HG03342 (cell line): ENCODE measurements around the gene RSKR.
"Not testable (repeated sequence)": the region's sequence is repeated elsewhere in the genome, so short reads cannot be mapped to it uniquely, and the experiment has no call there.

Experiments
- ATAC-seq: cut with Tn5 transposase; IDR thresholded peaks from one replicate; pipeline ENCODE4 v1.9.1; 2021; ENCODE audit warnings: mild to moderate bottlenecking, moderate library complexity; ENCODE audit not compliant: unreplicated experiment

The RSKR gene

DNA sequence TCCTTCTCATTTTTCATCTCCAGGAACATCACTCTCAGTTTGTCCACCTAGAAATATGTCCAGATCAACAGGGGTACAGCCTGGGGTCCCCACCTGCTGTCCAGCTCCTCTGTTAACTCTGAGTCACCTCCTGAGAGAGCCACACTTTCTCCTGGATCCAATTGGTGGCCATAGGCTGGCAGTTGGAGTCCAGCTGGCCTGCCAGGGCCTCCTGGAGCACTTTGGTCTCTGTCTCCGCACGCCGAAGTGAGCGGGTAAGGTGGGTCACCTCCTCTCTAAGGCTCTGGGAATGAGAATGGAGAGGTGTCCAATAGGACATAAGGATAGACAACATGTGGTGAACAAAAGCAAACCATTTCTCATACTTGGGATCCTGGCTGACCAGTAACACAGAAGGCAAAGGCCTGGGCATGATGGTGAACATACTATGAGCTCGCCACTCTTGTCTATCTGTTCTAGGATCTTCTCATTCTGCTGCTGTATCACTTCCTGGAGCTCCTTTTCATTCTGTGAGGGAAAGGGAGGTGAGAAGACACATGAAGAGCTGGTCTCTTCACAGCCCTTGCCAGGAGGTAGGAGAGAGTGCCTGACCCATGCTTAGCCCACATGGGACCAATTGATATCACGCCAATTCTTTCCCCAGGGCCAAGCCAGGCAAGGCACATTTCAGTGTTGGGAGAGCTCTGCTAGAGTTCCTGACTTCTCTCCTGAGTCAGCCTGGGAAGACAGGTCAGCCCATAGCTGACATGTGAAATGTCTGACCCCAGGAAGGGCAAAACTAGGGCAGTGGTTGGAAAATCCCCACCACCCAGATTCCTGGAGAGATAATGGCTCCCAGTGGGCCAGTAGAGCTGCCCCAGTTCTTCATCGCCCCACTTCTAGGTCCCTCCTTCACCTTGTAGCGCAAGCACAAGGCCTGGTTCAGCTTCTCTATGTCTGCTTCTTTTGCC is 35.5 kb downstream of the RSKR start:
- ATAC-seq: no peak

DNA sequence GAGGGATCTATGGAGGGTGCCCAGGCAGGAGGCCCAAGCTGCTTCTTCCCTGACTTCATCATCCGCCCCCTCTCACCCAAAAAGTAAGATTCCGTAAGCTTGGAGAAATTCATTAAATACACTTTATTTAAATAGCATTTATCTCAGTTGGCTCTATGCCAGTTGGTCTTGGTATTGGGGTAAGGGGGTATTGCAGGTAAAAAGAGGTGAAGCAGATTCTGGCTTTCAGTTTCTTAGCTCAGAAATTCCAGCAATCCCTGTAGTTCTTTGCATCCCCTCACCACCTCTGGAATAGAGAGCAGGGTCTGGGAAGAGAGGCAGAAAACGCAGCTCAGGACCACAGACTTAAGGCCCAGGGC is 36.5 kb downstream of the RSKR start:
- no peak for ATAC-seq

- ATAC-seq: peak; percentile 77
Measured at GRCh38 chr17:28576758-28577465, 37.1 kb downstream of the RSKR start, which contains the start of gene ALDOC. ALDOC (minus strand) TSS chr17:28576895; CDS start chr17:28575532, 1,363 bp downstream.

- not testable (repeated sequence) for ATAC-seq
Measured at GRCh38 chr17:28576016-28576415, 38.0 kb downstream of the RSKR start.

DNA sequence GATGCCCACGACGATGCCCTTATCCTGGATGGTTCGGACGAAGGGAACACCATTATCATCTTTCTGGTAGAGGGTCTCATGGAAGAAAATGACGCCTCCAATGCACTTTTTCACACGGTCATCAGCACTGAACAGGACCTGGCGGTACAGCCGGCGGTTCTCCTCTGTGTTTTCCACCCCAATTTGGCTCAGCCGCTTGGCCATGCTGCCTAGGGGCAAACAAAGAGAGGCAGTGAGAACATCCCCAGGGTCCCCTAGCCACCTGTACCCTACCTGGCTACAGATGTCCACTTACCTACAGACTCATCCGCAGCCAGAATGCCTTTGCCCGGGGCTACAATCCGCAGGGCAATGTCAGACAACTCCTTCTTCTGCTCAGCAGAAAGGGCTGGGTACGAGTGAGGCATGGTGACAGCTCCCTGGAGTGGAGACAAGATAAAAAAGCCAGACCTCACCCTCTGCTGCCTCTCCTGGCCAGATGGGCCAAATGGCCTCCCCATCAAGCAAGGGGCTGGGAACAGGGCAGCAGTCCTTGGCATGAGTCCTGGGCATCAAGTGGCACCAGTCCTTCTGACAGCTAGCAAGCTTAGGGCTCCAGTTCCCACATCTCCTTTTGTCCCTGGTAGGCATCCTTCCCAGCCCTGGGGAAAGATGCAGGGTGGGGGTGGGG is 38.7 kb downstream of the RSKR start:
- no peak for ATAC-seq

DNA sequence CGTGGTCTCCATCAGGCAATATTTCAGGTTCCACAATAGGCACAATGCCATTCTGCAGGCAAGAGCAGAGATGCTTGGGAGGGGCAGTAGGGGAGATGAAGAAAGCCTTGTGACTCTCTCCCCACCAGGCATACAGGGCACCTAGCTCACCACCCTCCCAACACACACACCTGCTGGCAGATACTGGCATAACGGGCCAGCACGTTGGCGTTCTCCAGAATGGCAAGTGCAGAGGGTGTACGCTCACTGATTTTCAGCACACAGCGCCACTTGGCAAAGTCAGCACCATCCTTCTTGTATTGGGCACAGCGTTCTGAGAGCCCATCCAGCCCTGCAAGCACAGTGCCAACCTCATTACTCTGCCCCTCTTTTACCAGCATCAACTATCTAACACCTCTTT is 39.5 kb downstream of the RSKR start:
- ATAC-seq: no peak

DNA sequence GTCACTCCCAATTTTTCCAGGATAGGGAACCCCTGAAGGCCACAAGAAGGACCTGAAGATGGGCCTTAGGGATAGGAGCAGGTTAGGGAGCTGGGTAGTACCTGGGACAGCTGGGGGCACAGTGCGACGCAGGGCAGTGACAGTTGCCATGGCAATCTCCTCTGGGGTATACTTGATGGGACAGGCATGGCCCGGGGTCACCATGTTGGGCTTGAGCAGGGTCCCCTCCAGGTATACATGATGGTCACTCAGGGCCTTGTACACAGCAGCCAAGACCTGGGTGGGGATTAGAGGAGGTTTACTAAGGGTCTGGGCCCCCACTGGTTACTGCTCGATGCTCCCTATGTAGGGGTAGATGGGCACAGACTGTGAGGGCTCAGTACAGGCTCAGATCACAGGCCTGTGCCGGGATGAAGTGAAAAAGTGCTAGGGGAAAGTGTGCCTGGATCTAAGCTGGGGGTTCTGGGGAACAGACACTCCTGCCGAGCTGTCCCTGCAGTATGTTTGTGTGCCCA is 40.0 kb downstream of the RSKR start:
- no peak for ATAC-seq

GRCh38 chr17:28573521-28573920 is 40.5 kb downstream of the RSKR start:
- no peak for ATAC-seq

- no peak for ATAC-seq
Measured at GRCh38 chr17:28573040-28573380, 41.0 kb downstream of the RSKR start.

- ATAC-seq: no peak
Measured at GRCh38 chr17:28572259-28573039, 41.5 kb downstream of the RSKR start.

DNA sequence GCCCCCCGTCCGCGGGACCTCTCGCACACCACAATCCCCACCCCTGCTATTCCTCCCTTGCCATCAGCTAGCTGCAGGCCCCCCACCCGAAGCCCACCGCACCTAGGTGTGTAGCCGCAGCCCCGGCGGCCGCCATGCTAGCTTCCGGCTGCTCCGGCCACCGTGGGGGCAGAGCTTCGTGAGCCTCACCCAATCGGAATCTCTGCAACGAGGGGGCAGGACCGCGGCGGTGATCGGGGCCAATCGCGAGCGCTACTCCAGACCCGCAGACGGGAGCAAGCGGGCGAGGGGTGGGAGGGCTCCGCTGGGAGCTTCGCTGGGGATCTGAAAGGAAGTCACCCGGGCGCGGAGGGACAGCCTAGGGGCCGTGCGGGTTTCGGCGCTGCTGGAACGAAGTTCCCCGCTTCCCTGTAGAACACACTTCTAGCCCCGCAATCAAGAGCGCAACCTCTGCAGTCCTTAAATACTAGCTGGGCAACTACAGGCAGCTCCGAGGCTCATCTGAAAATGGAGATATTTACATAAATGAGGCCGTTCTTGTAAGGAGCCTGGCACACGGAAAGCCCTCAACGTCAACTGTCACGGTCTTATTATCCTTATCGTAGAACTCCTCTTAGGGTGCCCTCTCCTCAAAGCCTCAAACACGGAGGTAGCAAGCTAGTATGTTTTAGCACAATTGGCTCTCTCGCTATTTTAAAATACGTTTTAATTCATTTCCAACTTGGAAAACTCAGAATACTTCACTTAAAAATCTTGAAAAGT is 42.4 kb downstream of the RSKR start, which contains the start of gene PIGS:
Gene PIGS (minus strand): TSS at position 164 of the 762 bp plus-strand sequence. CDS start 28 bp downstream, at position 136.
- peak; percentile 79 for ATAC-seq

GRCh38 chr17:28570716-28571360 is 43.1 kb downstream of the RSKR start:
- ATAC-seq: peak; percentile 17

DNA sequence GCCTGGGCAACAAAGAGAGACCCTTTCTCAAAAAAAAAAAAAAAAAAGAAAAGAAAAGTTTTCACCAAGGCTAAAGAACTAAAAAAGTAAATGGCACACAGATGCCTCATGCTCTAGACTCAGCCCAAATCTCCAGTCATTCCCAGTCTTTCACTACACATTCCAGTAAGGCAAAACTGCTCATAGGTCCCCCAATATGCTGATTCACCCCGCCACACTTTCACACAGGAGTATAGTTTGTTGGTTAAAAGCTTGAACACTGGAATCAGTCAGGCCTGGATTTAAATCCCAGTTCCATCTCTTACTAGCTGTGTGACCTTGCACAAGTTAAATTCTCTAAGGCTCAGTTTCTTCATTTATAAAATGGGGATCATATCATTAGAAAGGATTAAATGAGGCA is 44.5 kb downstream of the RSKR start:
- no peak for ATAC-seq

- peak; percentile 34 for ATAC-seq
Measured at GRCh38 chr17:28567604-28568003, 46.4 kb downstream of the RSKR start.

- ATAC-seq: no peak
Measured at GRCh38 chr17:28563475-28563874, 50.5 kb downstream of the RSKR start.
